Measurements from ENCODE around the gene RNF111. TPM values are rescaled to one million over a fixed set of nuclear protein-coding genes. Genes with fewer than 3 reads are reported as not detected.

Gene RNF111
- total and polyA plus RNA-seq, 2 of the 13 experiments (the other 11 are each of a cell fraction or from before 2014, with no cell fraction given), result 12.1 to 23.1 TPM

DNA sequence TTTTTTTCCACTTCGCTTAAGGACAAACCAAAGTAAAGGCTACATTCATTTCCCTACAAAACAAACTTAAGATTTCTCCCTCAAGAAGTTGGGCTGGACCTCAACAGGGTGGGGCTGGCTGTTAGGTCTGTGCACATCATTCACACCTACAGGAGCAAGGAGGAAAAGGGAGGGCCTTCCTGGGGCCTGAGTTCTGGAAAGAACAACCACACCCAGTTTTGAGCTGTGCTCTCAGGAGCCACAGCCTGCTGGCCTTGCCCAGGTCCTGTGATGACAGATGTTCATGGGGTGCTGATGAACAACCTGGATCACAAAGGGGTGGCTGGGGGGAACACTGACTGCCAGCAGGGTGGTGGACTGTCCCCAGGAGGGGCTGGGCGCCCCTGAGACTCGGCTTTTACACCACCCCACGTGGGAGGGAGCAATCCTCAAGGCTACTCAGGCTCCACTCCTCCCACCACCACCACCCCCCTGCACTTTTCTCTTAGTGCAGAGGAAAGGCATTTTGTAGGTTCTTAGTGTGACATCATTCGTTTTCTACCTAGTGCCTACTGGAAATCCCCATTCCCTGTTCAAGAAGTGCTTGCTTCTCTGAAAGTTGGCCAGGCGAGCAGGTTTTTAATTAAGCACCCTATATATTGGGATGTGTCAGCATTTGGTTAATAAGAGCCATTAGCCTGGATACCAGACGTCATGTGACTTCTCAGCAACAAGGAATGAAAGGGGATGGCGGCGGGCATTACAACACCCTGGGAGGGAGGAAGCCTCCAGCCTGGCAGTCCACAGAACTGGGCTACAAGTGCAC is 153.2 kb downstream of the RNF111 start:
- intact Hi-C loops (cut with micrococcal nuclease; ENCODE audit: unreplicated experiment) (no loop called here), in situ Hi-C loops (cut with HindIII; ENCODE audit: extremely low pct_ligation_motif_present, low pct_unique_long_range_greater_than_20kb) (no loop called here)
- Histone ChIP-seq H3K9me3 (ENCODE audit: low read length) (no peaks in the 10 kb centered on the region), H3K79me2 (ENCODE audit: insufficient read depth, low read length) (no peaks in the 10 kb centered on the region), H3K9ac (ENCODE audit: insufficient read depth, low read depth, low read length) (no peak overlapping the region), H4K20me1 (ENCODE audit: insufficient read depth, low read length) (no peaks in the 10 kb centered on the region), H3K27ac (ENCODE audit: extremely low read length, insufficient read depth, low read length) (no peak overlapping the region), H3K36me3 (replicated peaks in 1 of 2; ENCODE audit: control insufficient read depth in 1 of 2, insufficient read depth in 2 of 2, low read length in 2 of 2) (peaks cover 23 to 61% of the 10 kb centered on the region in 2 experiments), H3K4me1 (ENCODE audit: insufficient read depth, low read length) (no peaks in the 10 kb centered on the region), H3K4me2 (ENCODE audit: low read depth, low read length) (no peak overlapping the region), H3K27me3 (ENCODE audit: control insufficient read depth in 1 of 2, insufficient read depth in 2 of 2, low read length in 2 of 2) (no peaks in the 10 kb centered on the region), H2AFZ (ENCODE audit: low read length) (no peak overlapping the region), H3K4me3 (replicated peaks in 1 of 3; ENCODE audit: insufficient read depth in 1 of 3, low read depth in 2 of 3, low read length in 3 of 3) (no peak overlapping the region)
- no peak for TF ChIP-seq CREB1 (IDR thresholded peaks at IDR 0.05)
- TF ChIP-seq CREB1 (CRISPR knock-in tag; IDR thresholded peaks at IDR 0.05), result no peak
- TF ChIP-seq SMC3 (IDR thresholded peaks at IDR 0.05; ENCODE audit: low read length), result no peak
- TF ChIP-seq TFAP4 (IDR thresholded peaks at IDR 0.05; ENCODE audit: borderline replicate concordance, low read depth), result no peak
- no peak for TF ChIP-seq ZNF501 (CRISPR knock-in tag; IDR thresholded peaks at IDR 0.05)
- TF ChIP-seq MTF1 (CRISPR knock-in tag; IDR thresholded peaks at IDR 0.05), result no peak
- TF ChIP-seq ZNF33B (CRISPR knock-in tag; IDR thresholded peaks at IDR 0.05), result no peak
- TF ChIP-seq ZNF850 (CRISPR knock-in tag; conservative IDR thresholded peaks at IDR 0.05), result no peak
- no peak for TF ChIP-seq KDM6A (CRISPR knock-in tag; IDR thresholded peaks at IDR 0.05; ENCODE audit: low read depth)
- TF ChIP-seq ZNF768 (CRISPR knock-in tag; IDR thresholded peaks at IDR 0.05), result no peak
- no peak for TF ChIP-seq ZNF143 (CRISPR knock-in tag; IDR thresholded peaks at IDR 0.05)
- TF ChIP-seq ZNF292 (CRISPR knock-in tag; IDR thresholded peaks at IDR 0.05; ENCODE audit: borderline replicate concordance, low read depth), result no peak
- TF ChIP-seq PHF21A (CRISPR knock-in tag; IDR thresholded peaks at IDR 0.05), result no peak
- TF ChIP-seq MTF2 (CRISPR knock-in tag; IDR thresholded peaks at IDR 0.05; ENCODE audit: borderline replicate concordance), result no peak
- no peak for TF ChIP-seq DR1 (CRISPR knock-in tag; IDR thresholded peaks at IDR 0.05)
- no peak for TF ChIP-seq TIGD3 (CRISPR knock-in tag; IDR thresholded peaks at IDR 0.05; ENCODE audit: borderline replicate concordance)
- TF ChIP-seq RARA (CRISPR knock-in tag; IDR thresholded peaks at IDR 0.05), result no peak
- TF ChIP-seq YY1 (IDR thresholded peaks at IDR 0.05; ENCODE audit: insufficient read depth, insufficient replicate concordance, low read depth, low read length), result no peak
- TF ChIP-seq, protein P1, sequence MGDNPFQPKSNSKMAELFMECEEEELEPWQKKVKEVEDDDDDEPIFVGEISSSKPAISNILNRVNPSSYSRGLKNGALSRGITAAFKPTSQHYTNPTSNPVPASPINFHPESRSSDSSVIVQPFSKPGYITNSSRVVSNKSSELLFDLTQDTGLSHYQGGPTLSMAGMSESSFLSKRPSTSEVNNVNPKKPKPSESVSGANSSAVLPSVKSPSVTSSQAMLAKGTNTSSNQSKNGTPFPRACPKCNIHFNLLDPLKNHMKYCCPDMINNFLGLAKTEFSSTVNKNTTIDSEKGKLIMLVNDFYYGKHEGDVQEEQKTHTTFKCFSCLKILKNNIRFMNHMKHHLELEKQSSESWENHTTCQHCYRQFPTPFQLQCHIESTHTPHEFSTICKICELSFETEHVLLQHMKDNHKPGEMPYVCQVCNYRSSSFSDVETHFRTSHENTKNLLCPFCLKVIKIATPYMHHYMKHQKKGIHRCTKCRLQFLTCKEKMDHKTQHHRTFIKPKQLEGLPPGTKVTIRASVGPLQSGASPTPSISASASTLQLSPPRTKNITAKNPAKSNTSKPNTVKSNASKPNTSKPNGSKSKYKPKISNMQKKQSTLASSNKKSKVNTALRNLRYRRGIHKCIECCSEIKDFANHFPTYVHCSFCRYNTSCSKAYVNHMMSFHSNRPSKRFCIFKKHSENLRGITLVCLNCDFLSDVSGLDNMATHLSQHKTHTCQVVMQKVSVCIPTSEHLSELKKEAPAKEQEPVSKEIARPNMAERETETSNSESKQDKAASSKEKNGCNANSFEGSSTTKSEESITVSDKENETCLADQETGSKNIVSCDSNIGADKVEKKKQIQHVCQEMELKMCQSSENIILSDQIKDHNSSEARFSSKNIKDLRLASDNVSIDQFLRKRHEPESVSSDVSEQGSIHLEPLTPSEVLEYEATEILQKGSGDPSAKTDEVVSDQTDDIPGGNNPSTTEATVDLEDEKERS (CRISPR knock-in tag; IDR thresholded peaks at IDR 0.05), result no peak
- WGBS (ENCODE audit: low lambda C conversion rate), result 97% methylated on average over 8 of the region's 9 CpGs
- POLR2A ChIA-PET, result no interaction called here
- no peak for FAIRE-seq
- DNase-seq (ENCODE audit: low spot score), result no peak
- no TSS peak for BruUV-seq (replicated peaks)
- CTCF ChIA-PET (ENCODE audit: low intra/inter-chr PET ratio, low total read pairs), result no interaction called here
- no peak for ATAC-seq
